Raji (cell line): Measurements from ENCODE around the gene PITPNM3.

Experiments used
- POLR2A ChIP-seq: IDR thresholded peaks from 2 replicates; pipeline ENCODE4 v1.6.1; 2011; ENCODE audit warnings: low read depth, low read length, control low read depth; ENCODE audit not compliant: insufficient read depth

PITPNM3 gene

GRCh38 chr17:6560496-6560895 is 4.1 kb upstream of the PITPNM3 start:
- no peak for TF ChIP-seq POLR2A

- TF ChIP-seq POLR2A = no peak
Observed at GRCh38 chr17:6559753-6560215, 3.4 kb upstream of the PITPNM3 start.

- no peak for TF ChIP-seq POLR2A
Observed at GRCh38 chr17:6558932-6559752, 2.8 kb upstream of the PITPNM3 start.

GRCh38 chr17:6558276-6558675 is 1.9 kb upstream of the PITPNM3 start:
- TF ChIP-seq POLR2A = no peak

- no peak for TF ChIP-seq POLR2A
Observed at GRCh38 chr17:6557040-6557438, 684 bp upstream of the PITPNM3 start.

GRCh38 chr17:6555331-6556120 is 829 bp downstream of the PITPNM3 start:
- no peak for TF ChIP-seq POLR2A

- no peak for TF ChIP-seq POLR2A
Observed at GRCh38 chr17:6554871-6555330, 1.5 kb downstream of the PITPNM3 start.

GRCh38 chr17:6554342-6554741 is 2.0 kb downstream of the PITPNM3 start:
- no peak for TF ChIP-seq POLR2A

GRCh38 chr17:6551869-6552531 is 4.4 kb downstream of the PITPNM3 start:
- TF ChIP-seq POLR2A = no peak

- no peak for TF ChIP-seq POLR2A
Observed at GRCh38 chr17:6551356-6551755, 5.0 kb downstream of the PITPNM3 start.

GRCh38 chr17:6549384-6550036 is 6.8 kb downstream of the PITPNM3 start:
- TF ChIP-seq POLR2A = no peak

GRCh38 chr17:6548578-6549330 is 7.6 kb downstream of the PITPNM3 start:
- no peak for TF ChIP-seq POLR2A

- TF ChIP-seq POLR2A = no peak
Observed at GRCh38 chr17:6548034-6548433, 8.3 kb downstream of the PITPNM3 start.

GRCh38 chr17:6547336-6547735 is 9.0 kb downstream of the PITPNM3 start:
- no peak for TF ChIP-seq POLR2A
